Measurements from ENCODE around the gene TINCR. TPM values are rescaled to one million over a fixed set of nuclear protein-coding genes. Genes with fewer than 3 reads are reported as not detected.

TINCR gene
- 0.41 and 0.60 TPM in 2 replicates for total RNA-seq (2014; rRNA removed; shearing (Covaris generic))
- total RNA-seq (2022), result 1.2 and 2.1 TPM in 2 replicates
- percentile 37 among the genes with signal in this experiment for Bru-seq, nascent RNA
- percentile 36 among the genes with signal in this experiment for BruChase-seq, experiment 1, labeled RNA remaining after a 6-hour chase
- BruChase-seq, experiment 2, labeled RNA remaining after a 2-hour chase, result percentile 43 among the genes with signal in this experiment
- long read RNA-seq, result 0 reads

- Histone ChIP-seq H3K4me2 (ENCODE audit: low read length) (no peak within 1 kb of the TSS), H3K27ac (ENCODE audit: low read depth, low read length, poor library complexity, severe bottlenecking) (no peak within 1 kb of the TSS), H4K20me1 (ENCODE audit: insufficient read depth, low read length) (no peaks in the 10 kb centered on the region), H3K9me2 (ENCODE audit: insufficient read depth, low read length) (no peaks in the 10 kb centered on the region), H3K79me2 (ENCODE audit: insufficient read depth, low read depth, low read length) (no peaks in the 10 kb centered on the region), H3K4me1 (ENCODE audit: insufficient read depth, low read length, poor library complexity, severe bottlenecking) (no peaks in the 10 kb centered on the region), H3K36me3 (ENCODE audit: insufficient read depth, low read length) (no peaks in the 10 kb centered on the region), H3K9me3 (ENCODE audit: low read length) (no peaks in the 10 kb centered on the region), H2AFZ (ENCODE audit: low read length) (no peak within 1 kb of the TSS), H3K4me3 (ENCODE audit: low read depth, low read length, poor library complexity, severe bottlenecking) (no peak within 1 kb of the TSS)
- intact Hi-C loops (cut with micrococcal nuclease; ENCODE audit: unreplicated experiment), result no loop called here
- no TSS peak for BruUV-seq (replicated peaks)
- no peak for TF ChIP-seq CTCF (conservative IDR thresholded peaks at IDR 0.05; ENCODE audit: low read length)
- no peak for TF ChIP-seq EZH2phosphoT487 (IDR thresholded peaks at IDR 0.05; ENCODE audit: borderline replicate concordance, low read depth, low read length)
- ChIA-PET POLR2A (no interaction called here), CTCF (ENCODE audit: unreplicated experiment) (no interaction called here)
- DNase-seq (ENCODE audit: low spot score), result no peak
Observed at GRCh38 chr19:5567360-5567969, at the start of gene TINCR. Gene TINCR (minus strand): TSS chr19:5567953.

- CTCF ChIA-PET (ENCODE audit: unreplicated experiment), result no interaction called here
- no peak for DNase-seq (ENCODE audit: low spot score)
- H3K4me2 ChIP-seq (ENCODE audit: low read length), result no peak overlapping the region
- POLR2A ChIA-PET, result no interaction called here
- no TSS peak for BruUV-seq (replicated peaks)
- TF ChIP-seq CTCF (conservative IDR thresholded peaks at IDR 0.05; ENCODE audit: low read length) (no peak), EZH2phosphoT487 (IDR thresholded peaks at IDR 0.05; ENCODE audit: borderline replicate concordance, low read depth, low read length) (no peak)
- H3K4me3 ChIP-seq (ENCODE audit: low read depth, low read length, poor library complexity, severe bottlenecking), result no peak overlapping the region
- H3K4me1 ChIP-seq (ENCODE audit: insufficient read depth, low read length, poor library complexity, severe bottlenecking), result peaks cover 18% of the 10 kb centered on the region
- H3K9me2 ChIP-seq (ENCODE audit: insufficient read depth, low read length), result no peaks in the 10 kb centered on the region
- H2AFZ ChIP-seq (ENCODE audit: low read length), result no peak overlapping the region
- peaks cover 25% of the 10 kb centered on the region; the same call in 1 of the 2 replicates for H4K20me1 ChIP-seq (ENCODE audit: insufficient read depth, low read length)
- H3K79me2 ChIP-seq (ENCODE audit: insufficient read depth, low read depth, low read length), result peaks cover 54% of the 10 kb centered on the region
- peaks cover 96% of the 10 kb centered on the region for H3K36me3 ChIP-seq (ENCODE audit: insufficient read depth, low read length)
- no peaks in the 10 kb centered on the region for H3K9me3 ChIP-seq (ENCODE audit: low read length)
- intact Hi-C loops (cut with micrococcal nuclease; ENCODE audit: unreplicated experiment), result no loop called here
- H3K27ac ChIP-seq (ENCODE audit: low read depth, low read length, poor library complexity, severe bottlenecking), result no peak overlapping the region
Observed at GRCh38 chr19:5617080-5617479, 49.3 kb upstream of the TINCR start.

- Histone ChIP-seq H3K9me2 (ENCODE audit: insufficient read depth, low read length) (no peaks in the 10 kb centered on the region), H3K4me3 (ENCODE audit: low read depth, low read length, poor library complexity, severe bottlenecking) (no peak overlapping the region), H3K36me3 (ENCODE audit: insufficient read depth, low read length) (peaks cover 93% of the 10 kb centered on the region), H3K9me3 (ENCODE audit: low read length) (no peaks in the 10 kb centered on the region), H3K27ac (ENCODE audit: low read depth, low read length, poor library complexity, severe bottlenecking) (no peak overlapping the region), H3K4me2 (ENCODE audit: low read length) (no peak overlapping the region), H3K4me1 (ENCODE audit: insufficient read depth, low read length, poor library complexity, severe bottlenecking) (peaks cover 11% of the 10 kb centered on the region), H2AFZ (ENCODE audit: low read length) (no peak overlapping the region), H3K79me2 (ENCODE audit: insufficient read depth, low read depth, low read length) (peaks cover 41% of the 10 kb centered on the region), H4K20me1 (ENCODE audit: insufficient read depth, low read length) (peaks cover 15% of the 10 kb centered on the region; the same call in 1 of the 2 replicates)
- CTCF ChIA-PET (ENCODE audit: unreplicated experiment), result no interaction called here
- DNase-seq (ENCODE audit: low spot score), result no peak
- POLR2A ChIA-PET, result no interaction called here
- BruUV-seq (replicated peaks), result no TSS peak
- TF ChIP-seq EZH2phosphoT487 (IDR thresholded peaks at IDR 0.05; ENCODE audit: borderline replicate concordance, low read depth, low read length) (no peak), CTCF (conservative IDR thresholded peaks at IDR 0.05; ENCODE audit: low read length) (no peak)
- intact Hi-C loops (cut with micrococcal nuclease; ENCODE audit: unreplicated experiment), result no loop called here
Observed at GRCh38 chr19:5615756-5616327, 48.1 kb upstream of the TINCR start.

Data from OCI-LY7 (cell line).